ENCODE measurements around the gene TRPM2.
"Not testable (repeated sequence)": the region's sequence is repeated elsewhere in the genome, so short reads cannot be mapped to it uniquely, and the experiment has no call there.

The TRPM2 gene

DNA sequence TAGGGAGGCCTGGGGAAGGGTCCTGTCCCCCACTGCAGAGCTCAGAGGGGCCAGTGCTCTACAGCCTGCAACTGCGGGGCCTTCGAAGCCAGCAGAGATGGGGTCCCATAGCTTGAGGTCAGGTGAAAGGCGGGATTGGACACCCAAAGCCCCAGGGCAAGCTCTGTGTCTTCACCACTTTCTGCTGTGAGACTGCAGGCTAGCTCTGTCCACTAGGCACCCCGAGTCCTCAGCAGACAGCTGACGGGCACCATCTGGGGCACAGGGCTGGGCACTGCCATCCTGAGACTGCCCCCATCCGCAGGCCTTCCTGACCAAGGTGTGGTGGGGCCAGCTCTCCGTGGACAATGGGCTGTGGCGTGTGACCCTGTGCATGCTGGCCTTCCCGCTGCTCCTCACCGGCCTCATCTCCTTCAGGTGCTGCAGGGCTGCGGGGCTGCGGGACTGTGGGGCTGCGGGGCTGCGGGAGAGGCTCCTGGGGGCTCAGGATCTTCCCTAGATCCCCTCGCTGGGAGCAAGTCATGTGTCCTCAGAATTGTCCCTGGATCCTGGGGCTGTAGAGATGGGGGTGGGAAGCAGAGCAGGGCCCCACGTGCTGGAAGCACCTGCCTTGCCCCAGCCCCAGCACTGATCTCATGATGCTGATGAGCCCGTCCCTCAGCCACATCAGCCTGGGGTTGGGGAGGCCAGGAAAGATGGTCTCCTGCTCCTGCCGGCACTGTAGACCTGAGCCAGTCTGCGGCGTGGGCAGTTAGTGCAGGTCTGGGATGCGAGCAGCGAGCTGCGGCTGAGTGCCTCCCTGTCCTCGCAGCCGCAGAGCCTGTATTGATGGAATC is 46.8 kb downstream of the TRPM2 start:
- H3K4me3 ChIP-seq (ENCODE audit: low read length): no peak overlapping the region
- TF ChIP-seq, protein P1, sequence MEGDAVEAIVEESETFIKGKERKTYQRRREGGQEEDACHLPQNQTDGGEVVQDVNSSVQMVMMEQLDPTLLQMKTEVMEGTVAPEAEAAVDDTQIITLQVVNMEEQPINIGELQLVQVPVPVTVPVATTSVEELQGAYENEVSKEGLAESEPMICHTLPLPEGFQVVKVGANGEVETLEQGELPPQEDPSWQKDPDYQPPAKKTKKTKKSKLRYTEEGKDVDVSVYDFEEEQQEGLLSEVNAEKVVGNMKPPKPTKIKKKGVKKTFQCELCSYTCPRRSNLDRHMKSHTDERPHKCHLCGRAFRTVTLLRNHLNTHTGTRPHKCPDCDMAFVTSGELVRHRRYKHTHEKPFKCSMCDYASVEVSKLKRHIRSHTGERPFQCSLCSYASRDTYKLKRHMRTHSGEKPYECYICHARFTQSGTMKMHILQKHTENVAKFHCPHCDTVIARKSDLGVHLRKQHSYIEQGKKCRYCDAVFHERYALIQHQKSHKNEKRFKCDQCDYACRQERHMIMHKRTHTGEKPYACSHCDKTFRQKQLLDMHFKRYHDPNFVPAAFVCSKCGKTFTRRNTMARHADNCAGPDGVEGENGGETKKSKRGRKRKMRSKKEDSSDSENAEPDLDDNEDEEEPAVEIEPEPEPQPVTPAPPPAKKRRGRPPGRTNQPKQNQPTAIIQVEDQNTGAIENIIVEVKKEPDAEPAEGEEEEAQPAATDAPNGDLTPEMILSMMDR (conservative IDR thresholded peaks at IDR 0.05; ENCODE audit: low read length): no peak
- no peak for DNase-seq (ENCODE audit: low read depth)

DNA sequence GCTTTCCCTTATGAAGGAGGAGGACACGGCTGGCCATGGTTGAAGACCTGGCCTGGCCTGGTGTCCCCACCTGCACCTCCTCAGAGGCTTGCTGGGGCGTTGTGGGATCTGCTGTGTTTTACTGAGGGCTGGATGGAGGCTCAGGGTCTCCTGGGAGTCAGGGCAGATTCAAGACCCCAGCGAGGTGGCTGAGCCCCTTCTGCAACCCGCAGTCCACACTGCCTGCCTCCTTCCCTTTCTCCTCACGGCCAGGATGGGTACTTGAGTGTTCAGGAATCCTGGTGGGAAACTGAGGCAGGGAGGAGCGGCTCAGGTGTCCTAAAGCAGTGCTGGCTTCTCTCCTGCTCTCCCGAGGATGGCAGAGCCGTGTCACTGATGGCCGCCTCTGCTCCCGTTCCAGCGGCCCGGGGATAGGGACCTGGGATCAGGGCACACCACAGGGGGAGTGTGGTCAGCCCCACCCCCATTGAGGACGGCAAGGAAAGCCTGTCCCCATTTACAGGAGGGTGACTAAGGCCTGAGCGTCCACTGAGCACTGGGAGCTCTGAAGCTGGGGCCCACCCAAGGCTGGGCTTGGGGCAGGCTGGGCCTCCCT is 47.5 kb downstream of the TRPM2 start:
- no peak overlapping the region for H3K4me3 ChIP-seq (ENCODE audit: low read length)
- TF ChIP-seq, protein P1 (conservative IDR thresholded peaks at IDR 0.05; ENCODE audit: low read length): no peak
- no peak for DNase-seq (ENCODE audit: low read depth)

DNA sequence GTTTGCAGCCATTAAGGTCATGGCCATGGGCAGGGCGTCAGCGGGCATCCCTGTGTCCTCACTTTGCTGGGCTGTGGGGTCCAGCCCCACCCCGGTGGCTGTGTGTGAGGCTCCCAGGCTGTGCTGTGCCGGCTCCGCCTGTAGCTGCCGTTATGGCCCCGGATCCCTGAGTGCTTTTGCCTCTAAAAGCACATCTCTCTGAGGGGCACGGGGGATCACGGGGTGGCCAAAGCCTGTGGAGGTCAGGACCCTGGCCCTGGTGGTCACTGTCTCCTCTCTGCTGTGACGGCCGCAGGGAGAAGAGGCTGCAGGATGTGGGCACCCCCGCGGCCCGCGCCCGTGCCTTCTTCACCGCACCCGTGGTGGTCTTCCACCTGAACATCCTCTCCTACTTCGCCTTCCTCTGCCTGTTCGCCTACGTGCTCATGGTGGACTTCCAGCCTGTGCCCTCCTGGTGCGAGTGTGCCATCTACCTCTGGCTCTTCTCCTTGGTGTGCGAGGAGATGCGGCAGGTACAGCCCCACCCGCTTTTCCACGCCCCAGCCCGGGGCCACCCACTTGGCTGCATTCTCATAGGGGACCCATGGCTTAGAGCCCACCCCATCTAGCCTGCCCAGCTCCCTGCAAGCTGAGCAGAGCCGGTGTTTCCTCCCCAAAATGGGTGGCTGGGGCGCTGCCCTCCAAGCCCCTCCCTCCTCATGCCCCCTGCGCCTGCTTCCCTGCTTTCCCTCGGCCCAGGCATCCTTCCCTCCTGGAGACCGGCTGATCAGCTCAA is 48.2 kb downstream of the TRPM2 start:
- DNase-seq (ENCODE audit: low read depth): no peak
- no peak overlapping the region for H3K4me3 ChIP-seq (ENCODE audit: low read length)
- TF ChIP-seq, protein P1 (conservative IDR thresholded peaks at IDR 0.05; ENCODE audit: low read length): no peak

DNA sequence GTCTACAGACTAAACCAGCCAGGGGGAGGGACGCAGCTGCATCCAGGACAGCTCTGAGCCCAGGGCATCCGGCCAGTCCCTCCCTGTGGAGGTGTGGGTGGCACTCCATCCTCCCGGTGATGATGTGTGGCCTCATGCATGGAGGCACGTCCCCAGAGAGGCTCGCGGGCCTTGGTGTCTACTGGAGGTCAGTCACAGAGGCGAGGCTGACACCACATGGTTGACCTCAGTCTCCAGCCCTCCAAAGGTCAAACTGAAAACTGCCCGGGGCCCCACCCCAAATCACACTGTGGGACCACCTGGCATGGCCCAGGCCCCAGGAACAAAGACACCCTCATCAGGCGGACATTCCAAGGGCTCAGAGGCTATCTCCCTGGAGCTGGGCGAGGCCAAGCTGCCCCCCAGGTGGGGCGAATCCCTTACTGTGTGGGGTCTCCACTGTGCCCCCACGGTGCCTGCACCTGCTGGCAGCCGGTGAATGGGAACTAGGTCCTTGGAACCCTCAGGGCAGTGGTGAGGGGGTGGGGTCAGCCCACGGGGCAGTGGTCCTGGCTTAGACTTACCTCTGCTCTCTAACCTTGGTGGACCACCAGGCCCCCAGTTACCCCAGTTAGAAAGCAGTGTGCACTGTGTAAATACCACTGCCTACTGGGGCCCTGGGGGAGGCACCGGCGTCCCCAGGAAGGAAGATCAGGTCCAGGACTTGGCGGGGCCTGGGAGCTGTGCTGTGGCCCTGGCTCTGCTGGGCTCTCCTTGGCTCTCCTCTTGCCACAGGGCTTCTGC is 49.1 kb downstream of the TRPM2 start:
- H3K4me3 ChIP-seq (ENCODE audit: low read length): no peak overlapping the region
- TF ChIP-seq, protein P1 (conservative IDR thresholded peaks at IDR 0.05; ENCODE audit: low read length): no peak
- DNase-seq (ENCODE audit: low read depth): no peak

DNA sequence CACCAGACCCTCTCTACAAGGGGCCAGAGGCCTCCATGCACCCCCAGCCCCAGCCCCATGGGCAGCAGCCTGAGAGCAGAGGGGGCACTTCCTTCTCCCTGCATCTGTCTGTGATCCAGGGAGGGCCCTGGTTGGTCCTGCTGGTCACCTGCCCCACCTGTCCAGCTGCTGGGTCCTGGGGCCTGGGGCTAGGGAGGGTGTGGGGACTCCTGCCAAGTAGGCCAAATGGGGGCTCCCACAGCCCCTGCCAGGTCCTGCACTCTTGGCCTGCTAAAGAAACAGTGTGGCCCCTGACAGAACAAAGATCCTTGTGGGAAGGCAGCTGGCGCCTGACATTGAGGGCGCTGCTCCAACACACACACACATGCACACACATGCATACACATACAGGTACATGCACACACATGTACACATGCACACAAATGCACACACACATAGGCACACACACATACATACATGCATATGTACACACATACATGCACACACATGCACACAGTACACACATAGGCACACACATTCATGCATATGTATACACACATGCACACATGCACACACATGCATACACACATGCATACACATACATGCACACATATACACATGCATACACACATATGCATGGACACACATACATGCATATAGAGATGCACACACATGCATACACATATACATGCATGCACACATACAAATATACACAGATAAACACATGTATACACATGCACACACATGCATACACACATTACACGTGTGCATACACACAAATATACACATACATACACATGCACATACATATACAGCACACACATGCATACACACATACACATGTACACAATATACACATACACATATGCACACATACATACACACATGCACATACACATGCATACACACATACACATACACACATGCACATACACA is 49.9 kb downstream of the TRPM2 start:
- DNase-seq (ENCODE audit: low read depth): no peak
- no peak overlapping the region for H3K4me3 ChIP-seq (ENCODE audit: low read length)
- TF ChIP-seq, protein P1 (conservative IDR thresholded peaks at IDR 0.05; ENCODE audit: low read length): no peak

DNA sequence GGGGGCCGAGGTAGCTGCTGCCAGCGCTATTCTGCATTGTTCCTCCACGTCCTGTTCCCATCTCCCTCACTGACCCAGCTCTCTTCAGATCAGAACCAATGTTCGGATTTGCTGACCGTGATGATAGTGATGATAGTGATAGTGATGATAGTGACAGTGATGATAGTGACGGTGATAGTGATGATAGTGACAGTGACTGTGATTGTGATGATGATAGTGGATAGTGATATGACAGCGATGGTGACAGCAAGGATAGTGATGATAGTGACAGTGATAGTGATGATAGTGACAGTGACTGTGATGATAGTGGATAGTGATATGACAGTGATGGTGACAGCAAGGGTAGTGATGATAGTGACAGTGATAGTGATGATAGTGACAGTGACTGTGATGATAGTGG is 51.1 kb downstream of the TRPM2 start:
- DNase-seq (ENCODE audit: low read depth): not testable (repeated sequence)

More for the DNA sequence above, 51.1 kb downstream of the TRPM2 start:
- H3K4me3 ChIP-seq (ENCODE audit: low read length): not testable (repeated sequence)

All from AG10803 (cell line).